NCI-H2196 treated with DMSO at 0.1 percent for 48 hours (cell line): ENCODE results near the gene RASGEF1B.

Source experiments
- DNase-seq: peaks from one replicate; lab custom pipeline; 2025; ENCODE audit not compliant: unreplicated experiment; lab: John Stamatoyannopoulos, UW

RASGEF1B gene

GRCh38 chr4:81399306-81400086 is 72.2 kb downstream of the RASGEF1B start:
- DNase-seq: no peak

GRCh38 chr4:81398379-81398778 is 73.3 kb downstream of the RASGEF1B start:
- DNase-seq: no peak

- DNase-seq: no peak
These were observed 74.1 kb downstream of the RASGEF1B start for GRCh38 chr4:81397635-81398034.

- no peak for DNase-seq
These were observed 76.5 kb downstream of the RASGEF1B start for GRCh38 chr4:81395239-81395638.

- DNase-seq: no peak
These were observed 79.5 kb downstream of the RASGEF1B start for GRCh38 chr4:81392164-81392563.

GRCh38 chr4:81389720-81390119 is 82.0 kb downstream of the RASGEF1B start:
- no peak for DNase-seq

GRCh38 chr4:81380437-81380836 is 91.3 kb downstream of the RASGEF1B start:
- no peak for DNase-seq

GRCh38 chr4:81378386-81378785 is 93.3 kb downstream of the RASGEF1B start:
- DNase-seq: no peak

GRCh38 chr4:81377191-81377590 is 94.5 kb downstream of the RASGEF1B start:
- no peak for DNase-seq

GRCh38 chr4:81376720-81377119 is 95.0 kb downstream of the RASGEF1B start:
- no peak for DNase-seq
